ENCODE results near the gene SNAP47.

The SNAP47 gene

GRCh38 chr1:227740401-227740960 is 5.2 kb downstream of the SNAP47 start:
- no peak overlapping the region for H3K27ac ChIP-seq
- no peak for TF ChIP-seq CTCF (conservative IDR thresholded peaks at IDR 0.05)

- no peak overlapping the region for H3K27ac ChIP-seq
- no peak for TF ChIP-seq CTCF (conservative IDR thresholded peaks at IDR 0.05)
Observed at GRCh38 chr1:227741166-227741870, 6.1 kb downstream of the SNAP47 start.

- no peak overlapping the region for H3K27ac ChIP-seq
- TF ChIP-seq CTCF (conservative IDR thresholded peaks at IDR 0.05), result no peak
Observed at GRCh38 chr1:227742738-227743715, 7.8 kb downstream of the SNAP47 start.

GRCh38 chr1:227744668-227745067 is 9.4 kb downstream of the SNAP47 start:
- no peak overlapping the region for H3K27ac ChIP-seq
- TF ChIP-seq CTCF (conservative IDR thresholded peaks at IDR 0.05), result no peak

GRCh38 chr1:227745568-227746265 is 10.5 kb downstream of the SNAP47 start:
- TF ChIP-seq CTCF (conservative IDR thresholded peaks at IDR 0.05), result no peak
- H3K27ac ChIP-seq, result no peak overlapping the region

GRCh38 chr1:227746676-227747075 is 11.4 kb downstream of the SNAP47 start:
- TF ChIP-seq CTCF (conservative IDR thresholded peaks at IDR 0.05), result no peak
- no peak overlapping the region for H3K27ac ChIP-seq
